Measurements from ENCODE around the gene SLC44A3. TPM values are rescaled to one million over a fixed set of nuclear protein-coding genes. Genes with fewer than 3 reads are reported as not detected.
A peak's percentile ranks its signal among the peaks of the same experiment; 100 is the strongest.

SLC44A3 gene
- total and polyA plus RNA-seq, 9 donors: 1.1 to 31.3 (median 3.3) TPM

DNA sequence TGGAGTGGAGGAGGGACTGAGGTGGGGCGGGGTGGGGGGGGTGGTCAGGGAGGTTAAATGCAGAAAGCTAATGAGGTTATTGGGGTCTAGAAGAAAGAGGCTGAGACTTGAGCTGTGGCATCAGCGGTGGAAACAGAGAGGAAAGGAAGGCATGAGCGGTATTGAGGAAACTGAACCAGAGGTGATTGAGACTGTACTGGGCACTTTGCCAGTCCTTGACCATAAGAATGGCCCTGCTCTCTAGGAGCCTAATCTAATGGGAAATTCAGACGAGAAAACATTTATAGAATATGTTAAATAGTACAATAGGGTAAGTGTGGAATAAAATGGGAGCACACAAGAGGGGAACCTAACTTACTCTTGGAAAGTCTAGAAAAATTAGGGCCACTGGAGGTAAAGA is 23.7 kb downstream of the SLC44A3 start:
- H3K36me3 ChIP-seq: no peaks in the 10 kb centered on the region
- no peaks in the 10 kb centered on the region for H3K27me3 ChIP-seq
- no peak for DNase-seq
- TF ChIP-seq POLR2A (IDR thresholded peaks at IDR 0.05) (no peak), EP300 (IDR thresholded peaks at IDR 0.05) (no peak)
- TF ChIP-seq, protein P1, sequence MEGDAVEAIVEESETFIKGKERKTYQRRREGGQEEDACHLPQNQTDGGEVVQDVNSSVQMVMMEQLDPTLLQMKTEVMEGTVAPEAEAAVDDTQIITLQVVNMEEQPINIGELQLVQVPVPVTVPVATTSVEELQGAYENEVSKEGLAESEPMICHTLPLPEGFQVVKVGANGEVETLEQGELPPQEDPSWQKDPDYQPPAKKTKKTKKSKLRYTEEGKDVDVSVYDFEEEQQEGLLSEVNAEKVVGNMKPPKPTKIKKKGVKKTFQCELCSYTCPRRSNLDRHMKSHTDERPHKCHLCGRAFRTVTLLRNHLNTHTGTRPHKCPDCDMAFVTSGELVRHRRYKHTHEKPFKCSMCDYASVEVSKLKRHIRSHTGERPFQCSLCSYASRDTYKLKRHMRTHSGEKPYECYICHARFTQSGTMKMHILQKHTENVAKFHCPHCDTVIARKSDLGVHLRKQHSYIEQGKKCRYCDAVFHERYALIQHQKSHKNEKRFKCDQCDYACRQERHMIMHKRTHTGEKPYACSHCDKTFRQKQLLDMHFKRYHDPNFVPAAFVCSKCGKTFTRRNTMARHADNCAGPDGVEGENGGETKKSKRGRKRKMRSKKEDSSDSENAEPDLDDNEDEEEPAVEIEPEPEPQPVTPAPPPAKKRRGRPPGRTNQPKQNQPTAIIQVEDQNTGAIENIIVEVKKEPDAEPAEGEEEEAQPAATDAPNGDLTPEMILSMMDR (IDR thresholded peaks at IDR 0.05): no peak
- no peak overlapping the region for H3K4me3 ChIP-seq
- H3K4me1 ChIP-seq (ENCODE audit: insufficient read depth): no peaks in the 10 kb centered on the region
- intact Hi-C loops (cut with DNase I): no loop called here
- no peaks in the 10 kb centered on the region for H3K9me3 ChIP-seq
- no peak overlapping the region for H3K27ac ChIP-seq
- 86 to 89% (median 89%) methylated on average over 4 of the region's 4 CpGs for WGBS, 3 donors

DNA sequence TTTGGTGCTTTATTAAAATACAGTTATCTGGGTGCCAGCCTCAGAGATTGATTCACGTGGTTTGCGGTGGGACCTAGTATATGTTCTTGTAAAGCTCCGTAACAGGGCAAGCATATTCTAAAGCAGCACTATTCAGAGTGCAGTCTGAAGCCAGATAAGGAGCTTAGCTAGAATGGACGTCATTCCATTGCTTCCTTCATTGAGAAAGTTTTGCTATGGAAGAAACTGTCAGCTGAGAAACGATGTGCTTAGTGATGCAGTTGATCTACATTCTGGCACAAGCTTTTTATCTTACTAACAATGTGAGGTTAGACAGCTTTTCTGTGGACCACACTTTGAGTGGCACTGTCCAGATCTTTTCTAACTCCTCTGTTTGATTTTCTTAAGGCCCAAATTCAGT is 26.2 kb downstream of the SLC44A3 start:
- Histone ChIP-seq H3K9me3 (no peaks in the 10 kb centered on the region), H3K4me1 (ENCODE audit: insufficient read depth) (no peaks in the 10 kb centered on the region), H3K27me3 (no peaks in the 10 kb centered on the region), H3K36me3 (no peaks in the 10 kb centered on the region), H3K27ac (no peak overlapping the region), H3K4me3 (no peak overlapping the region)
- 45 to 78% (median 67%) methylated on average over 5 of the region's 5 CpGs for WGBS, 3 donors
- TF ChIP-seq, protein P1 (IDR thresholded peaks at IDR 0.05): no peak
- TF ChIP-seq EP300 (IDR thresholded peaks at IDR 0.05) (no peak), POLR2A (IDR thresholded peaks at IDR 0.05) (no peak)
- intact Hi-C loops (cut with DNase I): no loop called here
- no peak for DNase-seq

GRCh38 chr1:94851571-94851970 is 31.4 kb downstream of the SLC44A3 start:
- 72 to 94% (median 92%) methylated on average over 1 of the region's 1 CpG for WGBS, 3 donors
- intact Hi-C loops (cut with DNase I): loop anchor here in 2 of 4 donors (5.0 to 10.0 kb wide), 4 partner anchors 76 to 383 kb away; partner anchors contain the start of genes CNN3 (in 1 of the 2) and RWDD3 (in 1 of the 2)
- TF ChIP-seq EP300 (IDR thresholded peaks at IDR 0.05): no peak
- TF ChIP-seq, protein P1 (IDR thresholded peaks at IDR 0.05): no peak
- no peak for TF ChIP-seq POLR2A (IDR thresholded peaks at IDR 0.05)
- H3K27me3 ChIP-seq: no peaks in the 10 kb centered on the region
- H3K4me3 ChIP-seq: no peak overlapping the region
- peaks cover 5% of the 10 kb centered on the region for H3K4me1 ChIP-seq (ENCODE audit: insufficient read depth)
- H3K9me3 ChIP-seq: no peaks in the 10 kb centered on the region
- H3K27ac ChIP-seq: no peak overlapping the region
- no peaks in the 10 kb centered on the region for H3K36me3 ChIP-seq
- no peak for DNase-seq

DNA sequence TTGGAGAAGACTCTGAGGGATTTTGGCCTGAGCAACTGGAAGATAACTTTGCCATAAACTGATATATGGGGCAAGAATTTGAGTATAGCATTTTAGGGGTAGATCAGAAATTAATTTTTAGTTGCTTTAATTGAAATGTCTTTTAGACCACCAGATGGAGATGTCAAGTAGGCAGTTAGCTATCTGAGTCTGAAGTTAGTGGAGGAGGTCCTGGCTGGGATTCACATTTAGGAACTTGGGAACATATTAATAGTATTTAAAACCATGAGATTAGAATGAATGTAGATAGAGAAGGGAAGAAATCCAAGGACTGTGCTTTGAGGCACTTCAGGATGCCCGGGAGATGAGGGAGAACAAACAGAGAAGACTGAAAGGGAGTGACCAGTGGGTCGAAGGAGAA is 32.6 kb downstream of the SLC44A3 start:
- peaks cover 5% of the 10 kb centered on the region for H3K4me1 ChIP-seq (ENCODE audit: insufficient read depth)
- H3K9me3 ChIP-seq: no peaks in the 10 kb centered on the region
- DNase-seq: no peak
- TF ChIP-seq POLR2A (IDR thresholded peaks at IDR 0.05) (no peak), EP300 (IDR thresholded peaks at IDR 0.05) (no peak)
- TF ChIP-seq, protein P1 (IDR thresholded peaks at IDR 0.05): peak in 2 of 3 donors; percentile 44 to 45
- no peak overlapping the region for H3K27ac ChIP-seq
- intact Hi-C loops (cut with DNase I): loop anchor here (1.0 to 10.0 kb wide), 6 partner anchors 75 to 382 kb away; partner anchors contain the start of genes CNN3 (in 1 of the 4) and RWDD3 (in 1 of the 4)
- H3K4me3 ChIP-seq: no peak overlapping the region
- no peaks in the 10 kb centered on the region for H3K36me3 ChIP-seq
- 8 to 20% (median 18%) methylated on average over 2 of the region's 2 CpGs for WGBS, 3 donors
- H3K27me3 ChIP-seq: no peaks in the 10 kb centered on the region

All from ovary (tissue), 9 donors.